A549 treated with AZD9567 at 1 μM for 4 hours (cell line): ENCODE data around the gene ZNF45. TPM values are rescaled to one million over a fixed set of nuclear protein-coding genes. Genes with fewer than 3 reads are reported as not detected.

ENCODE experiments used
- total RNA-seq: library from RNA; stranded (reverse); fragments of 200-300 nt; extraction: Qiagen RNA extraction; gene quantifications from 5 replicates; pipeline ENCODE4 v1.2.3, GENCODE V29; 2022; ENCODE audit not compliant: insufficient read depth

ZNF45 gene
- total RNA-seq, result 9.3 to 20.4 TPM (median 10.4 TPM) in 5 replicates

DNA sequence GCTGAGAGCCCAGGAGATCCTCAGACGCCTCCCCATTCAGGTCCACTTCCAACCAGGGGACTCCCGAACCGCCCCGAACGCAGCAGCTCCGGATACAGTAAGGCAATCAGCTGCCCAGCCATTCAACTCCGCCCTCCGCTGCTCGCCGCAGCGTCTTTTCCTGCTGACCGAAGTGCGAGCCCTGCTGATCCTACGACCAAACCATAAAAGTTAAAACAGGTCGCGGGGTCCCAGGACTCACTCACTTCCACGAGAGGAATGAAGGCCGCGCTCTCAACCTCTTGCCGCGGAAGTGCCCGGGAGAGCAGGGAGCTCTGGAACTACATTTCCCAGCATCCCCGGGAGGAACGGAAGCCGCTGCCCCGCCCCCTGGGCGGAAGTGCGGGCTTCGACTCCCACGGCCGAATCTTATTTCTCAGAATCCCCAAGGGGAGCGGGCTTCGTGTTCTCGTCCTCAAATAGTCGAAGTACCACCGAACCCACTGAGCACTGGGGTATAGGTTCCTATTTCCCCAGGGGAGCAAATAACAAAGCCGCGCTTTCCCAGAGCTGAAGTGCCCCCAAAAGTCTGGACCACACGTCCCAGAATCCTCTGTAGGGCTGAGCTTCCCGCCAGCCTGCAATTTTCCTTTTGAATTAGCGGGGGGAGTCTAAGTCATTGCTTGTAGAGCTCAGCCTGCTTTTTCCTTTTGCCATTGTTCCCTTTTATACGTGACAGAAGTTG lies at the start of gene ZNF45:
TSS of gene ZNF45 (minus strand) at position 298 of the 724 bp plus-strand sequence. CDS start 13,097 bp downstream, outside the sequence.

DNA sequence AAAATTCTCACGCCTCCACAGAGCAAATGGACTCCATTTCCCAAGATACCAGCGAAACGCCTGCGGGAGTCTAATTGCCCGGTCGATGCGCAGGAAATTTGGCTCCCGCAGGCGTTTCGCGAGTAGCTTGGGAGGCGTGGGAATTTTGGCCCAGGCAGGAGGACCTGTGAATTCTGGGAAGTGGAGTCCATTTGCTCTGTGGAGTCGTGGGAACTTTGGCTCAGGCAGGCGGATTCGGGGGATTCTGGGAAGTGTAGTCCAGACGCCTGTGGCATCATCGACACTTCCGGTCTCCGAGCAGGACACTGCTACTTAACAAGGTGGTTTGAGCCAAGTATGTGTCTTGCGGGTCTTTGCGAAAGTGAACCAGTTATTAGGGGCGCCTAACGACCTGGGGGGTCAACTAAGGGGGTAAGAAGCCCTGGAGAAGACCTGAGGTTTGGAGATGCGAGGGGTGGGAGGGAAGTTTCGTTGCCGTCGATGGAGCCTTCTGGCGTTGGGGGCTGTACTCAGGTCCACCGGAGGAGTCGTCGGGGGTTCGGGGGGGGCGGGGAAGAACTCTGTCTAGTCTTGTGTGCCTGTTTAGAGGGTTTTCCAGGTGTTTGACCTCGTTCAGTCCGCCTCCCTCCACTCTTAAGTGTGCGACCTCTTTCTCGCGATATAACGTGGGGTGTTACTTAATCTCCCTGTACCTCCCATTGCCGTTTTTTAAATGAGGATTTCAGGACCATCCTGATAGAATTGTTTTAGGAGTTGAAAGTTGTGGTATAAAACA lies 49.0 kb upstream of the ZNF45 start, which contains the start of gene ZNF155:
TSS of gene ZNF155 (plus strand) at position 277 of the 775 bp plus-strand sequence. CDS start 4,356 bp downstream, outside the sequence.

DNA sequence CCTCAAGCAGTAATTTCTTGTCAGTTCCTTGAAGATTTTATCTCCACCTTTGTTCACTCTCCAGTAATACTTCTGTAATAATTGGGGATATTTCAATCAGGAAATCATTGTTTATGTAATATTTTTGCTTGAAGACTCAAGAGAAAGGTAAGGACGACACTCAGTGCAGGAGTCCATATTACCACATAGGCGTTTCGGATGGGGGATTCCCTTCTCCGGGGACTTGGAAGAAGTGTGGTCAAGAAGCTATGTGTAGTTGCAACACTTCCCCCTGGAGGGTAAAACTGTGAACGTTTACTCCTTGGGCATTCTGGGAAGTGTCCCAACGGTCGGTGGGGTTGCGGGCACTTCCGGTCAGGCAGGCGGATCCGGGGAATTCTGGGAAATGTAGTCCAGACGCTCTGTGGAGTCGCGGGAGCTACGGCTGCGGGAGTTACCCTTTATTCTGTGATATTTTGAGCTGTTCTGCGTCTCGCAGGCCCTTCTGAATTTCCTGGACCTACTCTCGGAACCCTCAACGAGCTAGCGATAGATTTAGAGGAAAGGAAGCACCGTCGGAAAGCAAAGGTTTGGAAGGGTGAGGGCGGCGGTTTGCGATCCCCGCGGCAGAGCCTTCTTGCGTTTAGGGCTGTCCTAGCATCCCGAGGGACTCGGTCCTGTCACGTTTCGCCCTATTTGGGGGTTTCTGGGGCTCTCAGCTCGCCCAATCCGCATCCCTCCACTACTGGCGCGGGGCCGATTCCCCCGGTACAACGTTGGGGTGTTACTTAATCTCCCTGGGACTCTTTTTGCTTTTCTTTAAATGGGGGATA lies 16.0 kb upstream of the ZNF45 start, which contains the start of gene ZNF221:
TSS of gene ZNF221 (plus strand) at position 395 of the 812 bp plus-strand sequence. CDS start 11,499 bp downstream, outside the sequence.

DNA sequence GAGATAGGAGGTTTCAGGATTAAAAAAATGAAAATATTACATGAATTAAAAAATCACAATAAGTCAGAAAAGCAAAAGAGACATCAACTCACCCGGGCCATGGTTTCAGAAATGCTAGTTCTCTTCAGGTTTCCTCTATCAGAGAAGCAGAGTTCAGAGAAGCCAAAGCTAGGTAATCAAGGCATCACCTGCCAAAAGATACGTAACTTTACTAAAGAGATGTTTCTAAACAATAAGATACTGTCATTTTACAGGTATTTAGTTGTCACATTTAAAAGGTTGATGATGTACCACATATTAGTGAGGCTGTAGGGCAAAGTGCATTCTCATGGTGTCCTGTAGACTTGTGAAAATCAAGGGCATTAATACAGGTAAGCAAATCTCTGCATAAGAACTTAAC lies 51.2 kb downstream of the ZNF45 start, which contains the start of gene ZNF404:
TSS of gene ZNF404 (minus strand) at position 101 of the 400 bp plus-strand sequence.

Other genes with a start within 250 kb of the ZNF45 start
- gene IRGC, start 219.2 kb downstream of the ZNF45 start, total RNA-seq, result not detected in 5 replicates
- 50.2 to 64.4 TPM (median 56.7 TPM) in 5 replicates for gene SMG9, start 180.3 kb downstream of the ZNF45 start, total RNA-seq
- gene KCNN4, start 154.3 kb downstream of the ZNF45 start, total RNA-seq, result 29.1 to 47.0 TPM (median 45.0 TPM) in 5 replicates
- 0.07 to 0.30 TPM (median 0.17 TPM) in 4 of 5 replicates, not detected in the other for gene LYPD5, start 132.8 kb downstream of the ZNF45 start, total RNA-seq
- 4.3 to 12.9 TPM (median 5.1 TPM) in 5 replicates for gene ZNF283, start 108.0 kb downstream of the ZNF45 start, total RNA-seq
- gene ZNF404, start 51.3 kb downstream of the ZNF45 start, total RNA-seq, result 0.20 to 0.45 TPM (median 0.31 TPM) in 4 of 5 replicates, not detected in the other
- 0.30 to 0.65 TPM (median 0.47 TPM) in 4 of 5 replicates, not detected in the other for gene ZNF221, start 15.9 kb upstream of the ZNF45 start, total RNA-seq
- 2.1 to 5.6 TPM (median 2.5 TPM) in 5 replicates for gene ZNF155, start 48.9 kb upstream of the ZNF45 start, total RNA-seq
- gene ZNF230, start 67.7 kb upstream of the ZNF45 start, total RNA-seq, result 1.6 to 3.5 TPM (median 2.7 TPM) in 5 replicates
- 3.0 to 3.7 TPM (median 3.5 TPM) in 5 replicates for gene ZNF222, start 90.1 kb upstream of the ZNF45 start, total RNA-seq
- 1.8 to 2.8 TPM (median 2.5 TPM) in 4 of 5 replicates, not detected in the other for gene ZNF223, start 116.8 kb upstream of the ZNF45 start, total RNA-seq
- 0.36 to 1.0 TPM (median 0.44 TPM) in 5 replicates for gene ZNF284, start 136.9 kb upstream of the ZNF45 start, total RNA-seq
- gene ZNF224, start 159.1 kb upstream of the ZNF45 start, total RNA-seq, result 4.5 to 11.4 TPM (median 10.4 TPM) in 5 replicates
- gene ZNF225, start 178.1 kb upstream of the ZNF45 start, total RNA-seq, result 0.99 to 3.5 TPM (median 2.5 TPM) in 5 replicates
- 0.67 to 3.1 TPM (median 2.4 TPM) in 5 replicates for gene ZNF234, start 206.3 kb upstream of the ZNF45 start, total RNA-seq
- gene ZNF226, start 229.8 kb upstream of the ZNF45 start, total RNA-seq, result 17.5 to 22.3 TPM (median 21.2 TPM) in 5 replicates